ENCODE results near the gene PAXIP1.

GRCh38 chr7:154913638-154914307, 89.2 kb downstream of the PAXIP1 start:
- TF ChIP-seq, protein P1, sequence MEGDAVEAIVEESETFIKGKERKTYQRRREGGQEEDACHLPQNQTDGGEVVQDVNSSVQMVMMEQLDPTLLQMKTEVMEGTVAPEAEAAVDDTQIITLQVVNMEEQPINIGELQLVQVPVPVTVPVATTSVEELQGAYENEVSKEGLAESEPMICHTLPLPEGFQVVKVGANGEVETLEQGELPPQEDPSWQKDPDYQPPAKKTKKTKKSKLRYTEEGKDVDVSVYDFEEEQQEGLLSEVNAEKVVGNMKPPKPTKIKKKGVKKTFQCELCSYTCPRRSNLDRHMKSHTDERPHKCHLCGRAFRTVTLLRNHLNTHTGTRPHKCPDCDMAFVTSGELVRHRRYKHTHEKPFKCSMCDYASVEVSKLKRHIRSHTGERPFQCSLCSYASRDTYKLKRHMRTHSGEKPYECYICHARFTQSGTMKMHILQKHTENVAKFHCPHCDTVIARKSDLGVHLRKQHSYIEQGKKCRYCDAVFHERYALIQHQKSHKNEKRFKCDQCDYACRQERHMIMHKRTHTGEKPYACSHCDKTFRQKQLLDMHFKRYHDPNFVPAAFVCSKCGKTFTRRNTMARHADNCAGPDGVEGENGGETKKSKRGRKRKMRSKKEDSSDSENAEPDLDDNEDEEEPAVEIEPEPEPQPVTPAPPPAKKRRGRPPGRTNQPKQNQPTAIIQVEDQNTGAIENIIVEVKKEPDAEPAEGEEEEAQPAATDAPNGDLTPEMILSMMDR (IDR thresholded peaks at IDR 0.05): peak; percentile 98
- TF ChIP-seq ZFX (IDR thresholded peaks at IDR 0.05; ENCODE audit: borderline replicate concordance): no peak
